Smooth muscle cell of the brain vasculature (primary cell): ENCODE measurements around the gene PLK1.

Source experiments
- DNase-seq: peaks from one replicate; pipeline ENCODE4 v3.0.0-alpha.2; 2012; ENCODE audit warnings: low read depth, low spot score

Gene PLK1

GRCh38 chr16:23679274-23679985 is 741 bp downstream of the PLK1 start:
- DNase-seq = no peak

DNA sequence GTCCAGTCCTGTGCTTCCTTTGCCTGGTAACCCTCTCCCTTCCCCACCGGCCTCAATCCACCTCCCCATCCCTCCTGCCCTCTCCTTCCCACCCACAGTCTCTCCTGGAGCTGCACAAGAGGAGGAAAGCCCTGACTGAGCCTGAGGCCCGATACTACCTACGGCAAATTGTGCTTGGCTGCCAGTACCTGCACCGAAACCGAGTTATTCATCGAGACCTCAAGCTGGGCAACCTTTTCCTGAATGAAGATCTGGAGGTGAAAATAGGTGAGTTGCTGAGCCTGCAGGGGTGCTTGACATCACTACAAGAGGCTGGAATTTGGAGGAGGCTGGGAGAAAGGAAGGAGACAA is 1.3 kb downstream of the PLK1 start:
- no peak for DNase-seq

DNA sequence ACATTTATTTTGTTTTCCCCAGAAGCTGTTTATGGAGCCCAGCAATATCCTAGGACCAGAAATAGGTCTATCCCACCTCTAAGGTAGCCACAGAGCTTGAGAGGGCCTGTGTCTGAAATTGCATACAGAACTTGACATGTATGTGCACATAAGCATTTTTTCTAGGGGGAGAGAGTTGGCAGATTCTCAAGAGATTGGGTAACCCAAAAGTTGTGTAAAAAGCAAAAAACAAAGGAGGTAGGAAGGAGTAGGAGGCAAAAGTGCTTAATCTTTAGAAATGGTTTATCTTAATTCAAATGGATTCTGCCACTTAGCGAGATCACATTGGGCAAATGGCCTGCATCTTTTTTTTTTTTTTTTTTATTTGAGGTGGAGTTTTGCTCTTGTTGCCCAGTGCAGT is 3.5 kb downstream of the PLK1 start:
- no peak for DNase-seq

DNA sequence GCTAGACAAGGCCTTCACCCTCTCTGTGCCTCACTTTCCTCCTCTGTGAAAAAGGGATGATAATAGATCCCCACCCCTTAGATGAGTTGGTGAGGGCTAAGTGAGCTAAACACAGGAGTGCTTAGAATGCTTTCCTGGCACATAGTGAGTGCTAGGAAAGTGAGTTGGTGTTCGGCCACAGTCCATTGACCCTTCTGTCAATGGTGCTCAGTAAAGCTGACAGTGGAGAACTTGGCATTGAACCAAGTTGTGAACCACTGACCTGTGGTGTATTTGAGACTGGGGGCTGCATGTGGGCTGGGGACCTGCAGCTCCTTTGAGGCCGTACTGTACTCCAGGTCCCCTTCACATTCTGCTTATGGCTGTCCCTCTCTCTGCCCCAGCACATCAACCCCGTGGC is 4.8 kb downstream of the PLK1 start:
- DNase-seq = no peak

GRCh38 chr16:23687034-23687808 is 8.5 kb downstream of the PLK1 start:
- no peak for DNase-seq

DNA sequence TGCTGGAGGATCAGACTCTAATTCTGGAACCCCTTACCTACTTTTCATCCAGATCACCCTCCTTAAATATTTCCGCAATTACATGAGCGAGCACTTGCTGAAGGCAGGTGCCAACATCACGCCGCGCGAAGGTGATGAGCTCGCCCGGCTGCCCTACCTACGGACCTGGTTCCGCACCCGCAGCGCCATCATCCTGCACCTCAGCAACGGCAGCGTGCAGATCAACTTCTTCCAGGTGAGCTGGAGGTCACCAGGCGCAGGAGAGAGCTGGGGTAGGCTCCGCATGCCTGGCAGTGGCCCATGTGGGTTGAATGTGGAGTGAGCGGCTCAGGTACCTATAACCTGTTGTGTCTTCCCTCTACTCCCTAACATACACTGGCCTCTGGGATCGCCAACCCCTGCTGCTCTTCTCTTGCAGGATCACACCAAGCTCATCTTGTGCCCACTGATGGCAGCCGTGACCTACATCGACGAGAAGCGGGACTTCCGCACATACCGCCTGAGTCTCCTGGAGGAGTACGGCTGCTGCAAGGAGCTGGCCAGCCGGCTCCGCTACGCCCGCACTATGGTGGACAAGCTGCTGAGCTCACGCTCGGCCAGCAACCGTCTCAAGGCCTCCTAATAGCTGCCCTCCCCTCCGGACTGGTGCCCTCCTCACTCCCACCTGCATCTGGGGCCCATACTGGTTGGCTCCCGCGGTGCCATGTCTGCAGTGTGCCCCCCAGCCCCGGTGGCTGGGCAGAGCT is 10.9 kb downstream of the PLK1 start:
- no peak for DNase-seq

DNA sequence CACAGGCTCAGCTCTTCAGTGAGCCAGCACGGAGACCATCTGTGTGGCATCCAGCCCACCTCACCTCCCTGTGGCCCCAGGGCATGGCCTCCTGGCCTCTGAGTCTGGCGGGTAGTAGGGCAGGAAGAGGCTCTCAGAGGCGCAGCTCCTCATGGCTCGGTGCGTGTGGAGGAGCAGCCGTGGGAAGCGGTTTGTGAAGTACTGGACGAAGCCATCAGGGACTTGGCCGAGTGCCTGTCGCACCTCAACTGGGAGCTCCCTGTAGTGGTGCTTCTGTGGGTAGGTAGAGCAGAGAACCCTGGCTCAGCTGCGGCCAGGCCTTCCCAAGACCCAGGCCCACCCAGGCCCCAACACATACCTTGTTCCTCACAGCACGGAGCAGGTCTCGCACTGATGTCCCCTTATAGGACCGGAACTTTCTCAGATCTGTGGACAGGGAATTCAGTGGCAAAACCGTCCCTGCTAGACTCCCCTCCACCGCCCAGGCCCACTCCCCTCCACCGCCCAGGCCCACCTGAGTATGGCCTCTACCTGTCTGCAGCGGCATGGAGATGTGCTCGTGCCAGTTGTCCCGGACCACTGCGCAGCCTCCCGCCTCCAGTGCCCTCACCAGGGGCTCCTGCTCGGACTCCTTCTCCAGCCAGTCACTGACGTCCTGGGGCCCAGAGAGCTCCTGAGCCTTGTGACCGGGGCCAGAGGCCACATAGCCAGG is 12.2 kb downstream of the PLK1 start:
- no peak for DNase-seq

DNA sequence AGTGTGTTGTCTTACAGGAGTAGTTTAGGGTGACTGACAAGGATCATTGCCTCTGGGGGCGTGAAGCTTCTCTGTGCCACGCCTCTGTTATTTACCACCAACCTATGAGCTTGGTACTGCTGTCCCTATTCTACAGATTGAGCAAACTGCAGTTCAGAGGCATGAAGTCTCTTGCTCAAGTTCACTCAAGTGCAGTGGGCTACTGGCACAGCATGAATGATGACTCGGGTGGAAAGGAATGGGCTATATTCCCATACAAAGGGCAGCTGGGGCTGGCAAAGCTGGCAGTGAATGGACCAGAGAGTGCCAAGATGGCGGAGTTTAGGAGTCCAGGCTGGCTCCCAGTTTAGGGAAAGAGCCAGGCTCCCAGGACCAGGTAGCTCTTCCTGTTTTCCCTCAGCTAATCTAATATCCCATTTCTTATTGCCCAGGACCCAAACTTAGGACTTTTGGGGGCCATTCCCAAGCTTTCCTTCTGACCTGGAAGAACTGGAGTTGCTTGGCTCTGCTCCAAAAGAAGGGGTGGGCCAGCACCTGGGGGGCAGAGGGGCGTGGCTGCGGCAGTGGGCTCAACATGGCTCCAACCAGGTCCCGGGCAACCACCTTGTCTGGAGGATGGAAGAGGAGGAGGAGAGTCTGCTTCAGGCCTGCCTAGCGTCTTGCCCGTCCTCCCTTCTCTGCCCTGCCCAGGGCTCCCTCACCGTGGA is 12.9 kb downstream of the PLK1 start:
- no peak for DNase-seq

GRCh38 chr16:23692190-23692837 is 13.6 kb downstream of the PLK1 start:
- no peak for DNase-seq

- DNase-seq = no peak
Observed at GRCh38 chr16:23694265-23694643, 15.6 kb downstream of the PLK1 start.

DNA sequence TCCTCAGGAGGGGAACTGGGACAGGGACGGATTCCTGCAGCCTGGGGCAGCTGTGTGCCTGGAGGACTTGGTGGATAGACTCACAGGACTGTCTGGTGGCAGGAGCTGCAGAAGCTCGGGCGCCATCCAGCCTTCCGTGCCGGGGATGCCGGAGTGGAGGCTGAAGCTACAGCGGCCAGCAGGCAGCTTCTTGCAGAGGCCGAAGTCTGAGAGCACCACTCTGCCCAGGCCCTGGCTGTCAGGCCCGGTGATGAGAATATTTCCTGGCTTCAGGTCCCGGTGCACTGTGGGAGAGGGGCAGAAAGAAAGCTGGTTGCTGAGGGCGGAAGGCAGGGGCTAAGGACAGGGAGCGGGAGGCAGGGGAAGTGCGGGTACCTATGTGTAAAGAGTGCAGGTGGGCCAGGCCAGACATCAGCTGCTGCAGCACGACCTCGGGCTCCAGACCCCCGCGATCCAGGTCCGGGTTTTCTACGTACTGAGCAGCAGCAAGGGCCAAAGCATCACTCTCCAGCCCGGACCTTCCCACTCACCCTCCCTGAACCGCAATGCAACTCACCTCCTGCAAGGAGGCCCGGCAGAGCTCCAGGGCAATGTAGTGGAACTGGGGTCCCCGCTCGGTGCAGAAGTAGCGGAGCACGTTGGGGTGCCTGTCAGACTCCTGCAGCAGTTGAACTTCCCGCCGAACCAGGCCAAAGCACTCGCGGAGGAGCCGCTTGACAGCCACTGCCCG is 16.1 kb downstream of the PLK1 start:
- DNase-seq = no peak

DNA sequence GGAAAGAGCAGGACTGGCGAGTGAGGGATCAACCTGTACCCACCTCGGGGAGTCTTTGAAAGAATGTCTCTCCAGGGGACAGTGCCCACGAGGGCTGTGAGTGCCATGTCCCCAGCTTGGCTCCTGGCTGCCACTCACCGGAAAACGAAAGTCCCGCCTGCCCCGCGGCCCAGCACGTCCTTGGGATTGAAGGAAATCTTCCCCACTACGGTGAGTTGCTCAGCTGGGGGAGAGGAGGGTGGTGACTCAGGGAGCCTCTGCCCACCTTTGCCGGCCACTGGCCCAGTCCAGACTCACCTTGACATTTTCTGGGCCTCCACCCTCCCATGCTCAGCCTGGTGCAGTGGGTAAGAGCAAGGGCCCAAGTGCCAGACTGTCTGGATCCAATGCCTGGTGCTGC is 17.1 kb downstream of the PLK1 start:
- DNase-seq = no peak

DNA sequence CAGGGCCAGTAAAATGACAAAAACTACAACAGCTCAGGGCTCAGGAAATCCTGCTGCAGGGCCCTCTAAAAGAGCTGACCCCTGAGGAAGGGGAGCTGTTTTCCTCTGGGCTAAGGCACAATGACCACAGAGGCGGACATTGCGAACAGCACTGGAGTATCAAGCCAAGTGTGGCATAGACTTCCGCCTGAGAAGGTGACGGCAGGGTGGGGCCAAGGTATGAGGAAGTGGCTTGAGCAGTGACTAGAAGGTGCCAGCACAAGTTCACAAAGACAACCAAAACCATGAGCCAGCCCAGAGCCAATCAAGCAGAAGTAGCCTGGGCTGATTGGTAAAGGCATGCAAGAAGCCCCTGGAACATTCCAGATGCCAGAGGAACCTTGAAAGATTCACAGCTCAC is 20.4 kb downstream of the PLK1 start:
- no peak for DNase-seq

DNA sequence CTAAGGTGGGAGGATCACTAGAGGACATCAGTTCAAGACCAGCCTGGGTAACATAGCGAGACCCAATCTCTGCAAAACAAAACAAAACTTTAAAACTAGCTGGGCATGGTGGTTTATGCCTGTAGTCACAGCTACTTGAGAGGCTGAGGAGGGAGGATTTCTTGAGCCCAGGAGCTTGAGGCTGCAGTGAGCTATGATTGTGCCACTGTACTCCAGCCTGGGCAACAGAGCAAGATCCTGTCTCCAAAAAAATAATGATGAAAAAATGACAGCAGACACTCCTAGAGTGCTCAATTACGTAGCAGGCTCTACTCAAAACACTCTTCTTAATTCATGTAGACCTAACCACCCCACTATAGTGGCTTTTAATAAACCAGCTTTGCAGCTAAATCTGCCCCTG is 21.4 kb downstream of the PLK1 start:
- DNase-seq = no peak

GRCh38 chr16:23700509-23700908 is 21.8 kb downstream of the PLK1 start:
- no peak for DNase-seq

DNA sequence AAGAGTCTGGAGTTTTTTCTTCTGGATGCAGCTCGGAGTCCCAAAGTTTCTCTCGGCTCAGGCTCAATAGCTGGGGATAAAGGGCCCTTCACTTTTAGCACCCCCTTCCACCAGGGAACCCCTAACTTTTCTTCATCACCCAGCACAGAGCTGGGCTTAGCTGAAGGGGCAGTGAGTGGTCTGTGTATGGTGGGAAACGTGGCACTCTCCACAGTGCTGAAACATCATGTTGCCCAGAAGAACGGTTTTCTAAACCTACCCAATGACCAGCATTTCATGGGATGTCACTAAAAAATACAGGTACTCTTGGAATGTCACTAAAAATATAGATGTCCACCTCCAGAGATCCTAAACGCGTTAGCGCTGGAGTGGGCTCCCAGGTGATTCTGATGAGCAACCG is 22.4 kb downstream of the PLK1 start:
- DNase-seq = no peak

DNA sequence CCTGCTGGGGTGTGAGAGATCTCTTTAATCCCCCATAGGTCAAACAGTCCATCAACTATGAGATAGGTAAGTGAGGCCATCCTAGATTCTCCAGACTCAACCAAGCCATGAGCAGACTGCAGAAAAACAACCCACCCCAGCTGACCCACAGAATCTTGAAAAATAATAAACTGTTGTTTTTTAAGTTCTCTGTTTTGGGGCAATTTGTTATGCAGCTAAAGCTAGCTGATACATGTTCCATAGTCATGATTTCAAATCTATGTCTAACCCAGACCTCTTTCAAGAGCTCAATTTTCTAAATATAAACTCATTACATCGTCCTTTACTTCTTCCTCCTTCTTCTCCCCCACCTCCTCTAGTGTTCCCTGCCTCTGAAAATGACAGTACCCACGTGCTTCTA is 24.3 kb downstream of the PLK1 start:
- DNase-seq = no peak

- DNase-seq = no peak
Observed at GRCh38 chr16:23704772-23705516, 26.3 kb downstream of the PLK1 start.

DNA sequence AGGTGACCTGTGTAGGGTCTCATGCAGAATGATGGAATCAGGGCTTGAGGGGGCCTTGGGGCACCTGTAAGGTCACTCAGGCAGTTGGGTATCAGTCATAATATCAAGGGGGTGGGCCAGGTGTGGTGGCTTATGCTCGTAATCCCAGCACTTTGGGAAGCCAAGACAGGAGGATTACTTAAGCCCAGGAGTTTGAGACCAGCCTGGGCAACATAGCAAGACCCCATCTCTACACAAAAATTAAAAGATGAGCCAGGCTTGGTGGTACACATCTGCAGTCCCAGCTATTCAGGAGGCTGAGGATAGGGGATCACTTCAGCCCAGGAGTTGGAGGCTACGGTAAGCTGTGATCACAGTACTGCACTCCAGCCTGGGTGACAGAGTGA is 26.8 kb downstream of the PLK1 start:
- no peak for DNase-seq

DNA sequence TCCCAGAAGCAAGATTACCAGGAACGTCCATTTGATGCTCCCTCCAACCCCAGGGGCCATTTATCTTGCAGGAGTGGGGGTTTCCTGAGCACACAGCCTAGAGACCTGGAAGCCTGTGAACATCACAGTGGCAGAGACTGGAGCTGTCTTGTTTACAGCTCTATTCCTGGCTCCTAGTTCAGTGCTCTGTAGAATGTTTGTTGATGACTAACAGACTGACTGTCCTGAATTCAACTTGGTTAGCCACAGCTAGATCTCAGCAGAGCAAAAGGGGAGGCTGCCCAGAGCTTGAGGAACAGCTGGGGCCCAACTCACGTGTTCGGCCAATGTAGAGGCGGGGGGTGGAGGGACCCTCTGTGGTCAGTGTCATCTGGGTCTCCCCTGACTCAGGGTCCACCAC is 27.8 kb downstream of the PLK1 start:
- DNase-seq = no peak
